HG03097 (cell line): ENCODE measurements around the gene GDPD5.

ENCODE experiments used
- ATAC-seq: cut with Tn5 transposase; IDR thresholded peaks from one replicate; pipeline ENCODE4 v1.9.1; 2021; ENCODE audit not compliant: unreplicated experiment, low FRiP score

GDPD5 gene

GRCh38 chr11:75408957-75409219 lies 116.9 kb downstream of the GDPD5 start:
- ATAC-seq = no peak

GRCh38 chr11:75406338-75406777 lies 119.4 kb downstream of the GDPD5 start:
- no peak for ATAC-seq

- ATAC-seq = no peak
Measured at GRCh38 chr11:75403983-75404658, 121.6 kb downstream of the GDPD5 start.

- ATAC-seq = no peak
Measured at GRCh38 chr11:75403037-75403436, 122.7 kb downstream of the GDPD5 start.

- ATAC-seq = no peak
Measured at GRCh38 chr11:75402002-75402773, 123.6 kb downstream of the GDPD5 start.

GRCh38 chr11:75400146-75400865 lies 125.4 kb downstream of the GDPD5 start:
- ATAC-seq = no peak

GRCh38 chr11:75399344-75400145 lies 126.2 kb downstream of the GDPD5 start, which contains the start of gene RPS3:
Gene RPS3 (plus strand): TSS chr11:75399518. CDS start chr11:75399548, 30 bp downstream.
- peak; percentile 86 for ATAC-seq

- ATAC-seq = no peak
Measured at GRCh38 chr11:75398906-75399305, 126.8 kb downstream of the GDPD5 start.

- ATAC-seq = no peak
Measured at GRCh38 chr11:75394085-75394840, 131.5 kb downstream of the GDPD5 start.

- ATAC-seq = no peak
Measured at GRCh38 chr11:75389925-75390324, 135.8 kb downstream of the GDPD5 start.

- no peak for ATAC-seq
Measured at GRCh38 chr11:75389276-75389605, 136.5 kb downstream of the GDPD5 start.

- ATAC-seq = no peak
Measured at GRCh38 chr11:75388386-75389275, 137.1 kb downstream of the GDPD5 start.

- ATAC-seq = no peak
Measured at GRCh38 chr11:75387736-75388294, 137.9 kb downstream of the GDPD5 start.

- no peak for ATAC-seq
Measured at GRCh38 chr11:75386942-75387630, 138.7 kb downstream of the GDPD5 start.
